NT2/D1 (cell line): Measurements from ENCODE around the gene EGLN1.

Source experiments
- SUZ12 ChIP-seq: IDR thresholded peaks from 2 replicates; pipeline ENCODE4 v1.6.1; 2011; ENCODE audit not compliant: insufficient read length, insufficient read depth; ENCODE audit errors: extremely low read depth
- YY1 ChIP-seq: IDR thresholded peaks from 2 replicates; pipeline ENCODE4 v1.6.1; 2011; ENCODE audit not compliant: insufficient read length, insufficient read depth

DNA sequence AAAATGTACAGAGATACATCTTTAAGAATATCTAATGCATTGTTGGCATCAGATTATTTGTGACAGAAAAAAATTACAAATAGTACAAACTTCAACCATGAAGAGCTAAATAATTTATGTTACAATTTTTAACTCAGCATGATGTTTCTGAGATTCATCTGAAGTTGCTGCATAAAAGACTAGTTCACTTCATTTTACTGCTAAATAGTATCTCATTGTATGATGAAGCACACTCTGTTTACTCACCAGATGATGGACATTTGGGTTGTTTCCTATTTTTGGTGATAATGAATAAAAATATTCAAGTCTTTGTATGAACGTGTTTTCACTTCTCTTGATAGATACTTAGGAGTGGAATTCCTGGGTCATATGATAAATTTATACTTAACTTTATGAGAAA is 20.6 kb downstream of the EGLN1 start:
- no peak for TF ChIP-seq YY1
- TF ChIP-seq SUZ12, result no peak
